ENCODE measurements around the gene KRTAP9-8.
"Not testable (repeated sequence)": the region's sequence is repeated elsewhere in the genome, so short reads cannot be mapped to it uniquely, and the experiment has no call there.

DNA sequence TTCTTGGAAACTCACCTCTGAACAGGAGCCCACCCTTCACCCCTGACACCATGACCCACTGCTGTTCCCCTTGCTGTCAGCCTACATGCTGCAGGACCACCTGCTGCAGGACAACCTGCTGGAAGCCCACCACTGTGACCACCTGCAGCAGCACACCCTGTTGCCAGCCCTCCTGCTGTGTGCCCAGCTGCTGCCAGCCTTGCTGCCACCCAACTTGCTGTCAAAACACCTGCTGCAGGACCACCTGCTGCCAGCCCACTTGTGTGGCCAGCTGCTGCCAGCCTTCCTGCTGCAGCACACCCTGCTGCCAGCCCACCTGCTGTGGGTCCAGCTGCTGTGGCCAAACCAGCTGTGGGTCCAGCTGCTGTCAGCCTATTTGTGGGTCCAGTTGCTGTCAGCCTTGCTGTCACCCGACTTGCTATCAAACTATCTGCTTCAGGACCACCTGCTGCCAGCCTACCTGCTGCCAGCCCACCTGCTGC lies 47.9 kb upstream of the KRTAP9-8 start, which contains the start of gene KRTAP9-1:
- TF ChIP-seq RARG (CRISPR knock-in tag; IDR thresholded peaks at IDR 0.05; ENCODE audit: low read depth); TAF15 (IDR thresholded peaks at IDR 0.05; ENCODE audit: low read depth, low read length, poor library complexity, severe bottlenecking); ADNP (CRISPR knock-in tag; IDR thresholded peaks at IDR 0.05); HNF4G (IDR thresholded peaks at IDR 0.05; ENCODE audit: borderline replicate concordance, low read depth, low read length); HNF4G (CRISPR knock-in tag; IDR thresholded peaks at IDR 0.05; ENCODE audit: borderline replicate concordance, low read depth): not testable (repeated sequence)
- TF ChIP-seq, protein P1, sequence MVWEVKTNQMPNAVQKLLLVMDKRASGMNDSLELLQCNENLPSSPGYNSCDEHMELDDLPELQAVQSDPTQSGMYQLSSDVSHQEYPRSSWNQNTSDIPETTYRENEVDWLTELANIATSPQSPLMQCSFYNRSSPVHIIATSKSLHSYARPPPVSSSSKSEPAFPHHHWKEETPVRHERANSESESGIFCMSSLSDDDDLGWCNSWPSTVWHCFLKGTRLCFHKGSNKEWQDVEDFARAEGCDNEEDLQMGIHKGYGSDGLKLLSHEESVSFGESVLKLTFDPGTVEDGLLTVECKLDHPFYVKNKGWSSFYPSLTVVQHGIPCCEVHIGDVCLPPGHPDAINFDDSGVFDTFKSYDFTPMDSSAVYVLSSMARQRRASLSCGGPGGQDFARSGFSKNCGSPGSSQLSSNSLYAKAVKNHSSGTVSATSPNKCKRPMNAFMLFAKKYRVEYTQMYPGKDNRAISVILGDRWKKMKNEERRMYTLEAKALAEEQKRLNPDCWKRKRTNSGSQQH (CRISPR knock-in tag; IDR thresholded peaks at IDR 0.05; ENCODE audit: low read depth): not testable (repeated sequence)
